Fibroblast of lung (primary cell): Measurements from ENCODE around the gene MOGAT3.

ENCODE experiments used
- EZH2 ChIP-seq: IDR thresholded peaks from 2 replicates; pipeline ENCODE4 v1.5.1; 2012; ENCODE audit warnings: low read length, control low read depth, mild to moderate bottlenecking; ENCODE audit errors: missing control alignments
- TF ChIP-seq, protein P1 (sequence below), 2 donors: IDR thresholded peaks in 1 of 2; conservative IDR thresholded peaks in 1 of 2; 1 replicate in 1 of 2; 2 replicates in 1 of 2; pipeline ENCODE4 v1.5.1; 2011 to 2012; ENCODE audit warnings: low read length in 2 of 2, control low read depth in 1 of 2, inconsistent platforms in 1 of 2, low read depth in 1 of 2, mild to moderate bottlenecking in 1 of 2

DNA sequence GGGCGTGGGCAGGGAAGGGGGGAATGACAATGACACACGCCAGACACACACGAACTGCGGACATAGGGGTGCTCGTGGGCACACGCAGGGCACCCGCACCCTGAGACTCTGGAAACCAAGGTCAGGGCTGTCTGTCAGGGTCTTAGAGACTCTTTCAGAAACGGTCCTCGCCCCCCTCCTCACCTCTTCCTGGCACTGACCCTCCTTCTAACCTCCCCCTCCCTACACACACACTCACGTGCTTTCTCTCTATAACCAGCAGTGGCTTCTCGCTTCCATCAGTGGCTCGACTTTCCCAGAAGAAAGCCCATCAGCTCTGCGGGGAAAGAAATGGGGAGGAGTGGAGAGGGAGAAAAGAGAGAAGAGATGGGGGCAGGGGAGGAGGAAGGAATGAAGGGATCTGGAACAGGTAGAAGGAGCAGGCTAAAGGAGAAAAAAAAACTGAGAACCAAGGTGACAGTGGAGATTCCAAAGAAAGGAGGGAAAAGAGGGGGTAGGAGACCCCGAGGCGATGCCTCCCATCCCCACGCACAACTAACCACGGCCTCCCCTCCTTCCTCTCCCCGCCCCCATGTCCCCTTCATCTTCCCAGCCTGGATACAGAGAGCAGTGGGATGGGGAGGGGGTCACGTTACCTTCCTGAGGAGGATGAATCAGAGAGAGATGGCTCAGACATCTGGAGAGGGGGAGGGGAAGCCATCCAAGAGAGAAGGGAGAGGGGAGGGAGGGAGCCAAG is 33.8 kb downstream of the MOGAT3 start:
- TF ChIP-seq, protein P1, sequence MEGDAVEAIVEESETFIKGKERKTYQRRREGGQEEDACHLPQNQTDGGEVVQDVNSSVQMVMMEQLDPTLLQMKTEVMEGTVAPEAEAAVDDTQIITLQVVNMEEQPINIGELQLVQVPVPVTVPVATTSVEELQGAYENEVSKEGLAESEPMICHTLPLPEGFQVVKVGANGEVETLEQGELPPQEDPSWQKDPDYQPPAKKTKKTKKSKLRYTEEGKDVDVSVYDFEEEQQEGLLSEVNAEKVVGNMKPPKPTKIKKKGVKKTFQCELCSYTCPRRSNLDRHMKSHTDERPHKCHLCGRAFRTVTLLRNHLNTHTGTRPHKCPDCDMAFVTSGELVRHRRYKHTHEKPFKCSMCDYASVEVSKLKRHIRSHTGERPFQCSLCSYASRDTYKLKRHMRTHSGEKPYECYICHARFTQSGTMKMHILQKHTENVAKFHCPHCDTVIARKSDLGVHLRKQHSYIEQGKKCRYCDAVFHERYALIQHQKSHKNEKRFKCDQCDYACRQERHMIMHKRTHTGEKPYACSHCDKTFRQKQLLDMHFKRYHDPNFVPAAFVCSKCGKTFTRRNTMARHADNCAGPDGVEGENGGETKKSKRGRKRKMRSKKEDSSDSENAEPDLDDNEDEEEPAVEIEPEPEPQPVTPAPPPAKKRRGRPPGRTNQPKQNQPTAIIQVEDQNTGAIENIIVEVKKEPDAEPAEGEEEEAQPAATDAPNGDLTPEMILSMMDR (conservative IDR thresholded peaks at IDR 0.05 in 1 of 2, IDR thresholded peaks at IDR 0.05 in 1 of 2; ENCODE audit: low read depth in 1 of 2, low read length in 2 of 2) = no peak
- TF ChIP-seq EZH2 = no peak
